A549 (cell line): ENCODE data around the gene ATP13A2. TPM values are rescaled to one million over a fixed set of nuclear protein-coding genes. Genes with fewer than 3 reads are reported as not detected.

Source experiments
- ATAC-seq, 2 experiments: fragments of 200-7000 bp in 1 of 2; fragments of >200 bp in 1 of 2; cut with Nextera tagmentation in 1 of 2; cut with Tn5 transposase in 1 of 2; 3 replicates each; pipeline versions ENCODE4 v1.8.0 to v1.9.1; 2018 to 2020; ENCODE audit warnings: mild to moderate bottlenecking in 1 of 2, moderate library complexity in 1 of 2
- CTCF ChIA-PET: fragments of 300-600 bp; sonication (Branson Sonifier 250); formaldehyde crosslinking; extraction: SDS; loops from one replicate; lab custom pipeline; 2021; ENCODE audit warnings: antibody characterized with exemption, inconsistent platforms; lab: Yijun Ruan, JAX
- POLR2A ChIA-PET: fragments of 350-600 bp; formaldehyde crosslinking; extraction: SDS; loops from one replicate; lab custom pipeline; 2021; ENCODE audit warnings: antibody characterized with exemption, inconsistent platforms; lab: Yijun Ruan, JAX
- DNase-seq, 2 experiments: peaks; one replicate each; pipeline versions ENCODE4 v3.0.0 to v3.0.0-alpha.2; 2011 to 2016; ENCODE audit warnings: low read depth in 1 of 2, low spot score in 1 of 2
- FAIRE-seq: peaks from 2 replicates; lab custom pipeline; 2011; peaks lifted over from hg19 to GRCh38; lab: Jason Lieb, UNC
- H3K27ac ChIP-seq, 2 experiments: fragments of >200 bp; sonication (Bioruptor Twin); formaldehyde crosslinking; 3 replicates each; pipeline ENCODE4 v1.5.1; 2016 to 2017
- H3K4me1 ChIP-seq: fragments of >200 bp; sonication (Bioruptor Twin); formaldehyde crosslinking; 3 replicates; pipeline ENCODE4 v1.6.1; 2016
- H3K4me2 ChIP-seq: fragments of >200 bp; sonication (Bioruptor Twin); formaldehyde crosslinking; 3 replicates; pipeline ENCODE4 v1.6.1; 2016
- H3K4me3 ChIP-seq: fragments of >200 bp; sonication (Bioruptor Twin); formaldehyde crosslinking; 3 replicates; pipeline ENCODE4 v1.5.1; 2016
- H3K9me3 ChIP-seq: fragments of >200 bp; sonication (Bioruptor Twin); formaldehyde crosslinking; 3 replicates; pipeline ENCODE4 v1.6.1; 2016
- CBX8 ChIP-seq: fragments of 200-600 bp; sonication (generic); IDR thresholded peaks from 2 replicates; pipeline ENCODE4 v1.6.1; 2016
- CHD2 ChIP-seq: fragments of 150-350 bp; IDR thresholded peaks from 2 replicates; pipeline ENCODE4 v1.6.1; 2014; ENCODE audit warnings: low read length; ENCODE audit not compliant: partially characterized antibody
- CHD4 ChIP-seq: fragments of 200-600 bp; sonication (generic); IDR thresholded peaks from 2 replicates; pipeline ENCODE4 v1.6.1; 2016; ENCODE audit warnings: antibody characterized with exemption, mild to moderate bottlenecking, borderline replicate concordance
- EHMT2 ChIP-seq: fragments of 200-600 bp; sonication (generic); IDR thresholded peaks from 2 replicates; pipeline ENCODE4 v1.6.1; 2016; ENCODE audit warnings: antibody characterized with exemption, low read depth, mild to moderate bottlenecking, moderate library complexity
- EP300 ChIP-seq, 2 experiments: fragments of >200 bp; sonication (Bioruptor Twin); formaldehyde crosslinking; IDR thresholded peaks; 2 replicates in 1 of 2; 3 replicates in 1 of 2; pipeline ENCODE4 v1.6.1; 2016 to 2017
- ESRRA ChIP-seq: fragments of 150-350 bp; IDR thresholded peaks from 2 replicates; pipeline ENCODE4 v1.6.1; 2014; ENCODE audit warnings: mild to moderate bottlenecking, low read length, borderline replicate concordance
- FOSB ChIP-seq: fragments of 250-450 bp; sonication (Bioruptor Pico); IDR thresholded peaks from 2 replicates; pipeline ENCODE4 v1.5.0; 2020; ENCODE audit warnings: mild to moderate bottlenecking, moderate library complexity
- FOXS1 ChIP-seq: fragments of 250-450 bp; sonication (Bioruptor Pico); IDR thresholded peaks from 2 replicates; pipeline ENCODE4 v1.5.0; 2020; ENCODE audit warnings: mild to moderate bottlenecking, moderate library complexity
- HMGXB4 ChIP-seq: fragments of 250-450 bp; sonication (Bioruptor Pico); IDR thresholded peaks from 2 replicates; pipeline ENCODE4 v1.5.0; 2021; ENCODE audit warnings: mild to moderate bottlenecking, moderate library complexity, borderline replicate concordance
- HOXA7 ChIP-seq: fragments of 250-450 bp; sonication (Bioruptor Pico); IDR thresholded peaks from 2 replicates; pipeline ENCODE4 v1.5.0; 2020; ENCODE audit warnings: mild to moderate bottlenecking, moderate library complexity
- HOXB13 ChIP-seq: fragments of 250-450 bp; sonication (Bioruptor Pico); IDR thresholded peaks from 2 replicates; pipeline ENCODE4 v1.5.0; 2020; ENCODE audit warnings: low read depth, mild to moderate bottlenecking, moderate library complexity
- JUNB ChIP-seq: fragments of >200 bp; sonication (Bioruptor Twin); formaldehyde crosslinking; IDR thresholded peaks from 2 replicates; pipeline ENCODE4 v1.6.1; 2016
- KDM5A ChIP-seq: fragments of 200-600 bp; sonication (generic); IDR thresholded peaks from 2 replicates; pipeline ENCODE4 v1.6.1; 2016; ENCODE audit warnings: antibody characterized with exemption, mild to moderate bottlenecking
- MAX ChIP-seq: IDR thresholded peaks from 2 replicates; pipeline ENCODE4 v1.6.1; 2012
- MAZ ChIP-seq: fragments of 150-350 bp; IDR thresholded peaks from 2 replicates; pipeline ENCODE4 v1.6.1; 2014; ENCODE audit warnings: antibody characterized with exemption, low read depth, low read length, borderline replicate concordance
- MYC ChIP-seq: IDR thresholded peaks from 2 replicates; pipeline ENCODE4 v1.6.1; 2012; ENCODE audit warnings: mild to moderate bottlenecking, inconsistent platforms, low read length, improper control_type of control experiment, borderline replicate concordance
- NFE2L2 ChIP-seq: fragments of 150-350 bp; conservative IDR thresholded peaks from 2 replicates; pipeline ENCODE4 v1.6.1; 2014; ENCODE audit warnings: low read length
- NR3C1 ChIP-seq: fragments of >200 bp; sonication (Bioruptor Twin); formaldehyde crosslinking; IDR thresholded peaks from 3 replicates; pipeline ENCODE4 v1.6.1; 2017
- PBX3 ChIP-seq: IDR thresholded peaks from 2 replicates; pipeline ENCODE4 v1.6.1; 2012
- POLR2A ChIP-seq: IDR thresholded peaks from 2 replicates; pipeline ENCODE4 v1.6.1; 2012; ENCODE audit warnings: mild to moderate bottlenecking, low read length
- RCOR1 ChIP-seq: fragments of 150-350 bp; IDR thresholded peaks from 2 replicates; pipeline ENCODE4 v1.6.1; 2014; ENCODE audit warnings: antibody characterized with exemption, low read length, low read depth
- REST ChIP-seq: fragments of 200-600 bp; sonication (generic); IDR thresholded peaks from 2 replicates; pipeline ENCODE4 v1.6.1; 2016; ENCODE audit warnings: antibody characterized with exemption, mild to moderate bottlenecking, moderate library complexity
- RNF2 ChIP-seq: fragments of 200-600 bp; sonication (generic); IDR thresholded peaks from 2 replicates; pipeline ENCODE4 v1.6.1; 2016; ENCODE audit warnings: low read depth, mild to moderate bottlenecking, antibody characterized with exemption, moderate library complexity, borderline replicate concordance
- TP53 ChIP-seq: fragments of 250-450 bp; sonication (Bioruptor Pico); IDR thresholded peaks from 2 replicates; pipeline ENCODE4 v1.5.0; 2021; ENCODE audit warnings: mild to moderate bottlenecking, moderate library complexity
- ZC3H11A ChIP-seq: fragments of 450-650 bp; IDR thresholded peaks from 2 replicates; pipeline ENCODE4 v1.6.1; 2014; ENCODE audit warnings: antibody characterized with exemption, mild to moderate bottlenecking
- ZNF302 ChIP-seq: fragments of 250-450 bp; sonication (Bioruptor Pico); IDR thresholded peaks from 2 replicates; pipeline ENCODE4 v1.9.0; 2021; ENCODE audit warnings: inconsistent platforms, mild to moderate bottlenecking, moderate library complexity
- ZSCAN20 ChIP-seq: fragments of 250-450 bp; sonication (Bioruptor Pico); IDR thresholded peaks from 2 replicates; pipeline ENCODE4 v1.8.0; 2022; ENCODE audit warnings: mild to moderate bottlenecking, moderate library complexity
- WGBS: methylation state at CpG from one replicate; pipeline ENCODE4 v1.1.6; 2017; ENCODE audit errors: missing lambda C conversion rate; 5-methylcytosine and 5-hydroxymethylcytosine counted together
- polyA plus RNA-seq, 4 experiments: library from polyadenylated mRNA; depleted of rRNA in 3 of 4; stranded (reverse); fragments of >200 nt; fragmentation: RNase III in 1 of 4; extraction: RNeasy Plus Mini Kit Qiagen cat#74134 plus additional on column Dnase treatment in 1 of 4; gene quantifications; 2 replicates in 3 of 4; 3 replicates in 1 of 4; pipeline ENCODE4 v1.2.3, GENCODE V29; 2011 to 2017

Gene ATP13A2
- polyA plus RNA-seq, 2 of the 4 experiments (the other 2 are of a cell fraction) = 7.9 to 23.1 TPM

- TF ChIP-seq HMGXB4 = no peak
Observed at GRCh38 chr1:17045150-17045549, 33.4 kb upstream of the ATP13A2 start (continued).

GRCh38 chr1:17043676-17044075 lies 31.9 kb upstream of the ATP13A2 start:
- Histone ChIP-seq H3K4me2 (no peak overlapping the region), H3K27ac (no peak overlapping the region), H3K4me3 (no peak overlapping the region), H3K4me1 (peaks cover 6% of the 10 kb centered on the region; the same call in 1 of the 3 replicates), H3K9me3 (no peaks in the 10 kb centered on the region)
- ChIA-PET CTCF (interaction anchor here (6.3 to 6.9 kb wide), 2 partner anchors 82 to 94 kb away, joined by 54 to 80 read pairs; no protein-coding TSS in a partner anchor), POLR2A (no interaction called here)
- FAIRE-seq = no peak
- TF ChIP-seq MYC (no peak), PBX3 (no peak), EHMT2 (no peak), ESRRA (no peak), ZSCAN20 (no peak), MAX (no peak), EP300 (IDR thresholded peaks at IDR 0.05) (no peak), KDM5A (no peak), NR3C1 (no peak), MAZ (no peak), CBX8 (no peak), RNF2 (no peak), CHD2 (no peak), ZNF302 (CRISPR knock-in tag) (no peak), FOXS1 (CRISPR knock-in tag) (no peak), TP53 (no peak), RCOR1 (no peak)
- WGBS = 77% methylated on average over 5 of the region's 5 CpGs
- DNase-seq = no peak
- ATAC-seq = no peak

GRCh38 chr1:17040135-17040534 lies 28.4 kb upstream of the ATP13A2 start:
- no peak overlapping the region for H3K27ac ChIP-seq
- no peaks in the 10 kb centered on the region for H3K9me3 ChIP-seq
- H3K4me1 ChIP-seq = no peaks in the 10 kb centered on the region
- WGBS = 73% methylated on average over 1 of the region's 1 CpG
- ChIA-PET CTCF (interaction anchor here (0.9 to 1.7 kb wide), 2 partner anchors 79 to 88 kb away, joined by 4 to 5 read pairs; no protein-coding TSS in a partner anchor), POLR2A (no interaction called here)
- FAIRE-seq (no peak), DNase-seq (no peak), ATAC-seq (no peak)
- TF ChIP-seq MYC (no peak), ZNF302 (CRISPR knock-in tag) (no peak), JUNB (no peak), HOXB13 (no peak), FOXS1 (CRISPR knock-in tag) (no peak), POLR2A (no peak), HOXA7 (CRISPR knock-in tag) (no peak), ZC3H11A (no peak), NFE2L2 (no peak), RCOR1 (no peak), FOSB (CRISPR knock-in tag) (no peak), REST (no peak), NR3C1 (no peak), CHD4 (no peak), TP53 (no peak)
- H3K4me3 ChIP-seq = no peak overlapping the region
- no peak overlapping the region for H3K4me2 ChIP-seq
